Activated T-cell treated with anti-CD3 and anti-CD28 coated beads, Interleukin-2, amount 50 U/mL, for 24 hours (primary cell): Measurements from ENCODE around the gene ATP2A1.

Source experiments
- DNase-seq: peaks from one replicate; pipeline ENCODE4 v3.0.0-alpha.2; 2020
- H3K27ac Mint-ChIP-seq: 2 replicates; pipeline ENCODE4 v1.8.0; 2020; ENCODE audit warnings: mild to moderate bottlenecking, mixed read lengths
- H3K27me3 Mint-ChIP-seq: 2 replicates; pipeline ENCODE4 v1.8.0; 2020; ENCODE audit warnings: mixed read lengths
- H3K36me3 Mint-ChIP-seq: 2 replicates; pipeline ENCODE4 v1.8.0; 2020; ENCODE audit warnings: low read depth, mixed read lengths
- H3K4me1 Mint-ChIP-seq: 2 replicates; pipeline ENCODE4 v1.8.0; 2020; ENCODE audit warnings: low read depth, mixed read lengths
- H3K4me3 Mint-ChIP-seq: 2 replicates; pipeline ENCODE4 v1.8.0; 2020; ENCODE audit warnings: mild to moderate bottlenecking, moderate library complexity, mixed read lengths
- H3K9me3 Mint-ChIP-seq: 2 replicates; pipeline ENCODE4 v1.8.0; 2020; ENCODE audit warnings: mixed read lengths

ATP2A1 gene

GRCh38 chr16:28902909-28903308, 24.6 kb downstream of the ATP2A1 start:
- H3K4me3 Mint-ChIP-seq = no peak overlapping the region
- no peaks in the 10 kb centered on the region for H3K9me3 Mint-ChIP-seq
- peaks cover 10% of the 10 kb centered on the region for H3K36me3 Mint-ChIP-seq
- peaks cover 3% of the 10 kb centered on the region for H3K4me1 Mint-ChIP-seq
- H3K27me3 Mint-ChIP-seq = no peaks in the 10 kb centered on the region
- no peak overlapping the region for H3K27ac Mint-ChIP-seq
- no peak for DNase-seq

DNA sequence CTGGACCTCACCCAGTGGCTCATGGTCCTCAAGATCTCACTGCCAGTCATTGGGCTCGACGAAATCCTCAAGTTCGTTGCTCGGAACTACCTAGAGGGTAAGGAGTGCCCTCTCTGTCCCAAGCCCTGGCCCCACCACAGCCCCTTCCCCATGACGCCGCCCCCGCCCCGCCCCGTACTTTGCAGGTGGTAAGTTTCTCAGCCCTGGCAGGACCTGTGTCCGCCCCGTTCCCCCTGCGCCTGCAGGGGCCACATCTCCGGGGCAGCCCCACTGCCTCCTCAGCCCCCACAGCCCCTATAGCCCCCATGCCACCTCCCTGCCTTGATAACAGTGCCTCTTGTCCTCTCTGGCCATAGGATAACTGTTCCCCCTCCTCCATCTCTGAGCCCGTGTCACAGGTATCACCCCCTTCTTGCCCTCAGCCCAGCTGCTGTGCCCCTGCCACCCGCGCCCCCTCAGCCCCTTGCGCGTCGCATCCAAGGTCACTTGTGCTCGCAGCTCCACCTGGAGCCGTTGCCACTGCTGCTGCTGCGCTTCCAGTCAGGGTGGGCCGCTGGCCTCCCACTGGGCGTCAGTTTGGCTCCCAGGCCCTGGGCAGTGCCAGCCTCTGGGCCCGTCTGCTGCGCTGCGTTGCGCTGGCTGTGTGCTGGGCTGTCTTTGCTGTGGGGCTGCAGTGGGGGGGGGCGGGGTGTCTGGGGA, 25.2 kb downstream of the ATP2A1 start:
- Mint-ChIP-seq H3K9me3 (no peaks in the 10 kb centered on the region), H3K4me3 (no peak overlapping the region), H3K4me1 (peaks cover 3% of the 10 kb centered on the region), H3K36me3 (peaks cover 14% of the 10 kb centered on the region), H3K27ac (no peak overlapping the region), H3K27me3 (no peaks in the 10 kb centered on the region)
- no peak for DNase-seq

DNA sequence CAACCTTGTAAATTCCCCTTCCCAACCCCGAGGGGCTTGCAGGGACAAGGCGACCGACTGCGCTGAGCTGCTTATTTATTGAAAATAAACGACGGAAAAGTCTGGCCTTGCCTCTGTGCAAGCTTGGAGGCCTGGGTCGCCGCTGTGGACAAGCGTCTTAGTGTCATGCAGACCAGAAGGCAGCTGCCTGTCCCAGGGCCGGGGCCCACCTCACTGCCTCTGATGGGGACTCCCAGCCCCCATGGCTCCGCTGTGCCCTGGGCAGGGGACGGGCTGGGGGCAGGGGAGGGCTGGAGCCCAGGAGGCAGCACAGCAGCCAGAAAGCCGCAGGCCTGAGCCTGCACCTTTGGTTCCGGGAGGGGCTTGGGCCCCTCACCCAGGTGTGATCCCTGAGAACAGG, 26.1 kb downstream of the ATP2A1 start:
- H3K4me3 Mint-ChIP-seq = no peak overlapping the region
- no peaks in the 10 kb centered on the region for H3K27me3 Mint-ChIP-seq
- H3K9me3 Mint-ChIP-seq = no peaks in the 10 kb centered on the region
- H3K36me3 Mint-ChIP-seq = peaks cover 17% of the 10 kb centered on the region
- no peak overlapping the region for H3K27ac Mint-ChIP-seq
- no peak for DNase-seq
- H3K4me1 Mint-ChIP-seq = peaks cover 3% of the 10 kb centered on the region

DNA sequence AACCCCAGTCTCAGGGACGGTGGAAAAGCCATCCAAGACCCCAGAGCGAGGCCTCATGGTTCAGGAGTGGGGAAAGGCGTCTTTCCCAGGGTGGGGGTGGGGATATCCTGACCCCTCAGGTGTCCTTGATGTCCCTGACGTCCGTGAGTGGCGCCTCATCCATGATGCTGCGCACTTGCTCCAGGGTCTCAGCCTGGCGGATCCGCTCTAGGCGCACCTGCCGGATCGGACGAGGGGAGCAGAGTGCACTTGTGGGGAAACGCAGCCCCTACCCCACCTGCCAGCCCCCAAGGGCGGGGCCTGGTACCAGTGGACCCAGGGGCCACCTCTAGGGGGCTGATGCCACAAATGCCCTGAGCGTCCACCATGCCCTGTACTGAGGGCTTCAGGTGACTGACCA, 26.5 kb downstream of the ATP2A1 start:
- no peak overlapping the region for H3K4me3 Mint-ChIP-seq
- H3K27me3 Mint-ChIP-seq = no peaks in the 10 kb centered on the region
- H3K9me3 Mint-ChIP-seq = no peaks in the 10 kb centered on the region
- peaks cover 17% of the 10 kb centered on the region for H3K36me3 Mint-ChIP-seq
- peaks cover 3% of the 10 kb centered on the region for H3K4me1 Mint-ChIP-seq
- no peak overlapping the region for H3K27ac Mint-ChIP-seq
- no peak for DNase-seq

DNA sequence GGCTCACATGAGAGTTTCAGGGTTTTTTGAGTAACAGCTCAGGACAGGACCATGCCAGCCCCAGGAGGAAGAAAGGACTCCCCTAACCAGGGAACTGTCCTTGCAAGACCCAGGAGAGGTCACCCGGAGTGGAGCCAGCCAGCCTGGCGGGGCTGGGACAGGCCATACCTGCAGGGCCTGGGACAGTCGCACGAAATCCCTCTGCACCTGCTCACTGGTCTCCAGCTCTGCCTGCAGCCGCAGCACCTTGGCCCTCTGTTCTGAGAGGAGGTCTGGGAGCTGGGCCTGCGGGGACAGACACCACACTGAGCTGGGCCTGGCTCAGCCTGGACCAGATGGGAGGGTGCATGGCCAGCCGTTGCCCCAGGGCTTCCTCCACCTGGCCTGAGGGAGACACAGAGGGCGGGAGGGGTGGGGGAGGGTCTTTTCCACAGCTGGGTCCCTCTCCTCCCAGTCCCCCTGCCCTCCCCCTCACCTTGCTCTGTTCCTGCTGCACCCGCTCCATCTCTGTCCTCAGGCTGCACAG, 27.0 kb downstream of the ATP2A1 start:
- Mint-ChIP-seq H3K4me3 (no peak overlapping the region), H3K27me3 (no peaks in the 10 kb centered on the region), H3K9me3 (no peaks in the 10 kb centered on the region), H3K27ac (no peak overlapping the region), H3K4me1 (peaks cover 3% of the 10 kb centered on the region), H3K36me3 (peaks cover 20% of the 10 kb centered on the region)
- DNase-seq = no peak

DNA sequence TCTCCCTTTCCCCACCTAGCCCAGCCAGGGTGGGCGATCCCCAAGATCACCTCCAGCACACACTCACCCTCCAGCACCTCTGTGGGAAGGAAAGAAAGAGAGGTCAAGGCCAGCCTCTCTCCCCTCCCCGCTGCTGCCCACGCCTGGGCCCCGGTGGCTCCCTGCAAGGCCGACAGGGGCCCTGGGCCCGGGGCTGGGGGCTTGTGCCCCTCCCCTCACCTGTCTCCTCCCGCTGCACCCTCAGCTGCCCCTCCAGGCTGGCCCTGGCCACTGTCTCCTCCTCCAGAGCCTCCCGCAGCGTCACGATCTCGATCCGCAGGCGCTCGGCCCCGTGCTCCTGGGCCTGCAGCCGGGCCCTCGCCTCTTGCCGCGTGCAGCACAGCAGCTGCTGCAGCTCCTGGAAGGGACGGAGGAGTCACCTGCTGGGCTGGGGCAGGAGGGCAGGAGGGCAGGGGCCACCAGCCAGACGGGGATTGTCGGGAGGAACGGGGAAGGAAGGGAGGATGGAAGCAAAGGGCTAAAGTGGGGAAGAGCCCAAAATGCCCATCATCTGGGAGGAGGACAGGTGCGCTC, 27.6 kb downstream of the ATP2A1 start:
- Mint-ChIP-seq H3K4me1 (peaks cover 3% of the 10 kb centered on the region), H3K9me3 (no peaks in the 10 kb centered on the region), H3K4me3 (no peak overlapping the region), H3K27me3 (no peaks in the 10 kb centered on the region), H3K36me3 (peaks cover 23% of the 10 kb centered on the region), H3K27ac (no peak overlapping the region)
- DNase-seq = no peak

DNA sequence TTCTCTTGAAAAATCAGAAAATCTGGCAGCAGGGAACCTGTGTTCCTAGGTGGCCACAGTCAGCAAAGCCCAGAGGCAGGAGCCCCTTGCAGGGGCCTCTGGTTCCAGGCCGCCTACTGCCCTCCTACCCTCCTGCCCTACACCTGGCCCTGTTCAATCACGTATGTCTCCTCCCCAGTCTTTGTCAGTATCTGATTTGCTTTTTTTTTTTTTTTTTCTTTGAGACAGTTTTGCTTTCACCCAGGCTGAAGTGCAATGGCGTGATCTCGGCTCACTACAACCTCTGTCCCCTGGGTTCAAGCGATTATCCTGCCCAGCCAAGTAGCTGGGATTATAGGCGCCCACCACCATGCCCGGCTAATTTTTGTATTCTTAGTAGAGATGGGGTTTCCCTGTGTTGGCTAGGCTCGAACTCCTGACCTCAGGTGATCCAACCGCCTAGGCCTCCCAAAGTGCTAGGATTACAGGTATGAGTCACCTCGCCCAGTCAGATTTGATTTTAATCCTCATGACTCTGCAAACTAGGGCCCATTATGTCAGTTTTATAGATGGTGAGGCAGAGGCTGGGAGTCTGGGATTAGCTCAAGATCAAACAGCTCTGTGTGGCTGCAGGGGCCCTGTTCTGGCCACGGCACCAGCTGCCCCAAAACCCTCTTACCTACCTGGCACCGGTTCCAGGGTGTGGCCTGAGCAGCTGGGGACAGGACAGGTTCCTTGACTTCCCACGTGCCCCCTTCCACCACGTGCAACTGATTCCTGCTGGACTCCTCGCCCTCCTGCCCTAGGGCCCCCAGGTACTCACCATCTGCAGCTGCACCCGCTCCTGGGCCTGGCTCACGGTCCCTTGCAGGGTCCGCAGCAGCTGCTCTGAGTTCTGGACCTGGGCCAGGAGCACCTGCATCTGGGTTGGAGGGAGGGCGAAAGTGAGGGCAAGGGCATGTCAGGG, 32.1 kb downstream of the ATP2A1 start:
- Mint-ChIP-seq H3K36me3 (peaks cover 46% of the 10 kb centered on the region), H3K4me3 (no peak overlapping the region), H3K27me3 (no peaks in the 10 kb centered on the region), H3K9me3 (no peaks in the 10 kb centered on the region), H3K4me1 (no peaks in the 10 kb centered on the region), H3K27ac (no peak overlapping the region)
- DNase-seq = no peak

DNA sequence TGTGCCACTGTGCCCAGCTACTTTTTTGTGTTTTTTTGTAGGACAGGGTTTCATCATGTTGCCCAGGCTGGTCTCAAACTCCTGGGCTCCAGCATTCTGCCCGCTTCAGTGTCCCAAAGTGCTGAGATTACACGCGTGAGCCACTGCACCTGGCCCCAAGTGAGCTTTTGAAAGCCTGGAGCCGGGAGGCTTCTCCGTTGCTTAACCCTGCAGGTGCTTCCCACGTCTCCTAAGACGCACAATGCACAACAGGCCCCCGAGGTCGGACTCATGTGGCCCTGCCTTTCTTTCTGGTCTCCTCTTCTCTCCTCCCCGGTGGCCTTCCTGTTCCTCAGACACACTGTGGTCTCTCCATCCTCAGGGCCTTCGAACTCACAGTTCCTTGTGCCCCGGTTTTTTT, 34.3 kb downstream of the ATP2A1 start:
- Mint-ChIP-seq H3K36me3 (peaks cover 60% of the 10 kb centered on the region), H3K27ac (no peak overlapping the region), H3K9me3 (no peaks in the 10 kb centered on the region), H3K27me3 (no peaks in the 10 kb centered on the region), H3K4me3 (no peak overlapping the region), H3K4me1 (no peaks in the 10 kb centered on the region)
- no peak for DNase-seq

- no peak for DNase-seq
- H3K4me1 Mint-ChIP-seq = no peaks in the 10 kb centered on the region
- no peaks in the 10 kb centered on the region for H3K27me3 Mint-ChIP-seq
- H3K4me3 Mint-ChIP-seq = no peak overlapping the region
- H3K9me3 Mint-ChIP-seq = no peaks in the 10 kb centered on the region
- no peak overlapping the region for H3K27ac Mint-ChIP-seq
- H3K36me3 Mint-ChIP-seq = peaks cover 64% of the 10 kb centered on the region
Observed at GRCh38 chr16:28913946-28914724, 35.8 kb downstream of the ATP2A1 start.

- no peaks in the 10 kb centered on the region for H3K4me1 Mint-ChIP-seq
- no peaks in the 10 kb centered on the region for H3K27me3 Mint-ChIP-seq
- no peak overlapping the region for H3K27ac Mint-ChIP-seq
- no peak for DNase-seq
- no peak overlapping the region for H3K4me3 Mint-ChIP-seq
- H3K9me3 Mint-ChIP-seq = no peaks in the 10 kb centered on the region
- H3K36me3 Mint-ChIP-seq = peaks cover 70% of the 10 kb centered on the region
Observed at GRCh38 chr16:28915181-28915580, 36.9 kb downstream of the ATP2A1 start.

- no peaks in the 10 kb centered on the region for H3K4me1 Mint-ChIP-seq
- no peak for DNase-seq
- no peak overlapping the region for H3K27ac Mint-ChIP-seq
- peaks cover 69% of the 10 kb centered on the region for H3K36me3 Mint-ChIP-seq
- H3K27me3 Mint-ChIP-seq = no peaks in the 10 kb centered on the region
- H3K4me3 Mint-ChIP-seq = no peak overlapping the region
- no peaks in the 10 kb centered on the region for H3K9me3 Mint-ChIP-seq
Observed at GRCh38 chr16:28917095-28917494, 38.8 kb downstream of the ATP2A1 start.

- Mint-ChIP-seq H3K4me3 (no peak overlapping the region), H3K27ac (no peak overlapping the region), H3K27me3 (no peaks in the 10 kb centered on the region), H3K9me3 (no peaks in the 10 kb centered on the region), H3K4me1 (peaks cover 3% of the 10 kb centered on the region), H3K36me3 (peaks cover 68% of the 10 kb centered on the region)
- DNase-seq = no peak
Observed at GRCh38 chr16:28918698-28919097, 40.4 kb downstream of the ATP2A1 start.

DNA sequence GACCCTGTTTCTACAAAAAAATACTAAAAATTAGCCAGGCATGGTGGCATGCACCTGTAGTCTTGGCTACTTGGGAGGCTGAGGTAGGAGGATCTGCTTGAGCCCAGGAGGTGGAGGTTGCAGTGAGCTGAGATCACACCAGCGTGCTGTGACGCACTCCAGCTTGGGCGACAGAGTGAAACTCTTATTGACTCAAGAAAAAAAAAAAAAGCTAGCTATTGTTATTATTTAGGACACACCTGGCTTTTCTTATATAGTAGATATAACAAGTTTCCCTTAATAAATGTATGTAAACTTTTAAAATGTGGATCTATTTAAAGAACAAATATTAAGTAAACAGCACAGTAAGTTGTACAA, 44.9 kb downstream of the ATP2A1 start:
- Mint-ChIP-seq H3K9me3 (no peaks in the 10 kb centered on the region), H3K27ac (peak overlapping the region; percentile 62), H3K4me1 (peaks cover 16% of the 10 kb centered on the region), H3K4me3 (peak overlapping the region; percentile 9), H3K27me3 (no peaks in the 10 kb centered on the region), H3K36me3 (peaks cover 42% of the 10 kb centered on the region)
- no peak for DNase-seq
